H9 (cell line): Measurements from ENCODE around the gene TET2. TPM values are rescaled to one million over a fixed set of nuclear protein-coding genes. Genes with fewer than 3 reads are reported as not detected.

Source experiments
- DNase-seq: peaks from one replicate; pipeline ENCODE4 v3.0.0-alpha.2; 2017
- H2AFZ ChIP-seq: one replicate; pipeline ENCODE4 v1.6.1; 2013; ENCODE audit warnings: mild to moderate bottlenecking, low read length, control low read depth, moderate library complexity
- H2AK5ac ChIP-seq: 2 replicates; pipeline ENCODE4 v1.6.1; 2013; ENCODE audit warnings: low read length, control low read depth, mixed read lengths; ENCODE audit not compliant: insufficient read length
- H2BK120ac ChIP-seq: one replicate; pipeline ENCODE4 v1.6.1; 2013; ENCODE audit warnings: low read depth, mild to moderate bottlenecking, low read length, control low read depth, inconsistent platforms; ENCODE audit not compliant: poor library complexity, severe bottlenecking
- H2BK12ac ChIP-seq: 2 replicates; pipeline ENCODE4 v1.6.1; 2013; ENCODE audit warnings: low read length, control low read depth, mixed read lengths, low read depth; ENCODE audit not compliant: insufficient read length
- H2BK15ac ChIP-seq: 2 replicates; pipeline ENCODE4 v1.6.1; 2013; ENCODE audit warnings: low read depth, low read length, control low read depth
- H2BK20ac ChIP-seq: one replicate; pipeline ENCODE4 v1.6.1; 2013; ENCODE audit warnings: low read depth, mild to moderate bottlenecking, low read length, control low read depth, inconsistent platforms; ENCODE audit not compliant: poor library complexity, severe bottlenecking
- H2BK5ac ChIP-seq: 2 replicates; pipeline ENCODE4 v1.6.1; 2013; ENCODE audit warnings: low read length, control low read depth, mixed read lengths; ENCODE audit not compliant: insufficient read length
- H3K14ac ChIP-seq: 2 replicates; pipeline ENCODE4 v1.6.1; 2013; ENCODE audit warnings: low read length, control low read depth; ENCODE audit not compliant: insufficient read depth
- H3K18ac ChIP-seq: 2 replicates; pipeline ENCODE4 v1.6.1; 2013; ENCODE audit warnings: low read depth, mild to moderate bottlenecking, mixed read lengths, low read length, control low read depth; ENCODE audit not compliant: insufficient read length
- H3K23ac ChIP-seq: 2 replicates; pipeline ENCODE4 v1.6.1; 2013; ENCODE audit warnings: low read length, control low read depth, mixed read lengths, low read depth; ENCODE audit not compliant: insufficient read length
- H3K23me2 ChIP-seq: 2 replicates; pipeline ENCODE4 v1.6.1; 2013; ENCODE audit warnings: low read depth, mild to moderate bottlenecking, mixed read lengths, low read length, control low read depth; ENCODE audit not compliant: insufficient read length, poor library complexity, severe bottlenecking
- H3K27ac ChIP-seq: 2 replicates; pipeline ENCODE4 v1.5.1; 2013; ENCODE audit warnings: low read length, control low read depth, mixed read lengths, low read depth; ENCODE audit not compliant: insufficient read length
- H3K27me3 ChIP-seq: 2 replicates; pipeline ENCODE4 v1.6.1; 2013; ENCODE audit warnings: low read length, control low read depth, inconsistent platforms; ENCODE audit not compliant: insufficient read depth
- H3K4ac ChIP-seq: 2 replicates; pipeline ENCODE4 v1.6.1; 2013; ENCODE audit warnings: low read depth, mild to moderate bottlenecking, control low read depth, inconsistent platforms, low read length, moderate library complexity
- H3K4me1 ChIP-seq: 2 replicates; pipeline ENCODE4 v1.6.1; 2013; ENCODE audit warnings: low read length, control low read depth, inconsistent platforms; ENCODE audit not compliant: insufficient read depth
- H3K4me2 ChIP-seq: 2 replicates; pipeline ENCODE4 v1.6.1; 2013; ENCODE audit warnings: low read length, control low read depth, mixed read lengths; ENCODE audit not compliant: insufficient read length, insufficient read depth
- H3K56ac ChIP-seq: 2 replicates; pipeline ENCODE4 v1.6.1; 2013; ENCODE audit warnings: low read depth, mild to moderate bottlenecking, mixed read lengths, low read length, control low read depth; ENCODE audit not compliant: insufficient read length
- H3K79me1 ChIP-seq: 2 replicates; pipeline ENCODE4 v1.6.1; 2013; ENCODE audit warnings: low read depth, mild to moderate bottlenecking, moderate library complexity, low read length, control low read depth, inconsistent platforms; ENCODE audit not compliant: insufficient read depth, poor library complexity, severe bottlenecking
- H3K79me2 ChIP-seq: 2 replicates; pipeline ENCODE4 v1.6.1; 2013; ENCODE audit warnings: low read length, control low read depth, inconsistent platforms; ENCODE audit not compliant: insufficient read depth
- H3K9ac ChIP-seq: 2 replicates; pipeline ENCODE4 v1.6.1; 2013; ENCODE audit warnings: low read length, control low read depth, mixed read lengths; ENCODE audit not compliant: insufficient read length; ENCODE audit errors: extremely low read depth
- H3K9me3 ChIP-seq: one replicate; pipeline ENCODE4 v1.6.1; 2013; ENCODE audit warnings: low read depth, low read length, inconsistent platforms; ENCODE audit not compliant: control insufficient read depth
- H3T11ph ChIP-seq: one replicate; pipeline ENCODE4 v1.6.1; 2013; ENCODE audit warnings: mild to moderate bottlenecking, low read length, control low read depth, inconsistent platforms
- H4K20me1 ChIP-seq: one replicate; pipeline ENCODE4 v1.6.1; 2013; ENCODE audit not compliant: control insufficient read depth, insufficient read length, insufficient read depth
- H4K5ac ChIP-seq: 2 replicates; pipeline ENCODE4 v1.6.1; 2013; ENCODE audit warnings: low read depth, mild to moderate bottlenecking, mixed read lengths, low read length, control low read depth; ENCODE audit not compliant: insufficient read length
- H4K8ac ChIP-seq: replicated peaks from 2 replicates; pipeline ENCODE4 v1.6.1; 2013; ENCODE audit warnings: low read length, control low read depth, mixed read lengths, low read depth; ENCODE audit not compliant: insufficient read length
- H4K91ac ChIP-seq: 2 replicates; pipeline ENCODE4 v1.6.1; 2013; ENCODE audit warnings: low read depth, mild to moderate bottlenecking, moderate library complexity, mixed read lengths, low read length, control low read depth; ENCODE audit not compliant: insufficient read length
- H3K27ac Mint-ChIP-seq, 3 experiments: 2 replicates in 2 of 3; 3 replicates in 1 of 3; pipeline ENCODE4 v1.8.0; 2020 to 2021; ENCODE audit warnings: mixed read lengths in 3 of 3, mild to moderate bottlenecking in 1 of 3, moderate library complexity in 1 of 3
- H3K27me3 Mint-ChIP-seq: 2 replicates; pipeline ENCODE4 v1.8.0; 2021; ENCODE audit warnings: low read depth, mild to moderate bottlenecking, moderate library complexity, mixed read lengths
- H3K36me3 Mint-ChIP-seq, 3 experiments: 2 replicates in 2 of 3; 3 replicates in 1 of 3; pipeline ENCODE4 v1.8.0; 2020 to 2021; ENCODE audit warnings: low read depth in 3 of 3, mixed read lengths in 3 of 3; ENCODE audit not compliant: insufficient read depth in 1 of 3
- H3K4me1 Mint-ChIP-seq, 2 experiments: 2 replicates each; pipeline ENCODE4 v1.8.0; 2020; ENCODE audit warnings: mixed read lengths in 2 of 2
- H3K4me3 Mint-ChIP-seq, 2 experiments: 2 replicates in 1 of 2; 3 replicates in 1 of 2; pipeline ENCODE4 v1.8.0; 2020 to 2021; ENCODE audit warnings: mild to moderate bottlenecking in 2 of 2, mixed read lengths in 2 of 2, moderate library complexity in 1 of 2
- H3K9me3 Mint-ChIP-seq, 2 experiments: 2 replicates in 1 of 2; 3 replicates in 1 of 2; pipeline ENCODE4 v1.8.0; 2020; ENCODE audit warnings: mild to moderate bottlenecking in 2 of 2, mixed read lengths in 2 of 2, moderate library complexity in 1 of 2
- WGBS: extraction: QIAGEN DNeasy Blood & Tissue Kit; methylation state at CpG from one replicate; pipeline ENCODE4 v1.1.7; 2013; ENCODE audit warnings: missing lambda C conversion rate, low lambda C conversion rate, mixed read lengths; ENCODE audit not compliant: insufficient read length; ENCODE audit errors: extremely low coverage; 5-methylcytosine and 5-hydroxymethylcytosine counted together
- total RNA-seq: library from RNA; stranded (reverse); gene quantifications from 2 replicates; pipeline ENCODE4 v1.2.1, GENCODE V29; 2021
- TF ChIP-seq, protein P1 (sequence below): fragments of 200-600 bp; sonication (generic); conservative IDR thresholded peaks from 3 replicates; pipeline ENCODE4 v1.8.0; 2021; ENCODE audit warnings: antibody characterized with exemption, mild to moderate bottlenecking

The TET2 gene
- total RNA-seq, 1 experiment from 2014 or later = 3.1 TPM

GRCh38 chr4:105206214-105206613 lies 59.5 kb downstream of the TET2 start:
- no peaks in the 10 kb centered on the region for H3K9me3 ChIP-seq
- no peak overlapping the region for H4K91ac ChIP-seq
- no peak overlapping the region for H2AK5ac ChIP-seq
- H3T11ph ChIP-seq = no peak overlapping the region
- Mint-ChIP-seq H3K36me3 (no peaks in the 10 kb centered on the region), H3K9me3 (no peaks in the 10 kb centered on the region), H3K27me3 (no peaks in the 10 kb centered on the region; the same call in 1 of the 2 replicates), H3K4me3 (no peak overlapping the region), H3K4me1 (peaks cover 32 to 36% of the 10 kb centered on the region in 2 experiments), H3K27ac (peak overlapping the region in 2 of 3 experiments; percentile 1 to 7; a peak in 1 of 7 replicates)
- H3K4ac ChIP-seq = no peak overlapping the region
- H3K4me2 ChIP-seq = no peak overlapping the region
- no CpG with 5 or more reads among the region's 3 CpGs for WGBS
- H3K79me2 ChIP-seq = no peaks in the 10 kb centered on the region
- no peak overlapping the region for H3K9ac ChIP-seq
- no peak overlapping the region for H2BK120ac ChIP-seq
- H2AFZ ChIP-seq = no peak overlapping the region
- H2BK20ac ChIP-seq = no peak overlapping the region
- no peak overlapping the region for H4K8ac ChIP-seq
- H3K27me3 ChIP-seq = no peaks in the 10 kb centered on the region
- H3K56ac ChIP-seq = no peak overlapping the region
- H4K20me1 ChIP-seq = no peaks in the 10 kb centered on the region
- TF ChIP-seq, protein P1, sequence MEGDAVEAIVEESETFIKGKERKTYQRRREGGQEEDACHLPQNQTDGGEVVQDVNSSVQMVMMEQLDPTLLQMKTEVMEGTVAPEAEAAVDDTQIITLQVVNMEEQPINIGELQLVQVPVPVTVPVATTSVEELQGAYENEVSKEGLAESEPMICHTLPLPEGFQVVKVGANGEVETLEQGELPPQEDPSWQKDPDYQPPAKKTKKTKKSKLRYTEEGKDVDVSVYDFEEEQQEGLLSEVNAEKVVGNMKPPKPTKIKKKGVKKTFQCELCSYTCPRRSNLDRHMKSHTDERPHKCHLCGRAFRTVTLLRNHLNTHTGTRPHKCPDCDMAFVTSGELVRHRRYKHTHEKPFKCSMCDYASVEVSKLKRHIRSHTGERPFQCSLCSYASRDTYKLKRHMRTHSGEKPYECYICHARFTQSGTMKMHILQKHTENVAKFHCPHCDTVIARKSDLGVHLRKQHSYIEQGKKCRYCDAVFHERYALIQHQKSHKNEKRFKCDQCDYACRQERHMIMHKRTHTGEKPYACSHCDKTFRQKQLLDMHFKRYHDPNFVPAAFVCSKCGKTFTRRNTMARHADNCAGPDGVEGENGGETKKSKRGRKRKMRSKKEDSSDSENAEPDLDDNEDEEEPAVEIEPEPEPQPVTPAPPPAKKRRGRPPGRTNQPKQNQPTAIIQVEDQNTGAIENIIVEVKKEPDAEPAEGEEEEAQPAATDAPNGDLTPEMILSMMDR = no peak
- no peak overlapping the region for H2BK5ac ChIP-seq
- H3K27ac ChIP-seq = no peak overlapping the region
- H3K79me1 ChIP-seq = no peaks in the 10 kb centered on the region
- H3K4me1 ChIP-seq = no peaks in the 10 kb centered on the region; the same call in 1 of the 2 replicates
- DNase-seq = no peak
- no peak overlapping the region for H3K14ac ChIP-seq
- H3K18ac ChIP-seq = no peak overlapping the region
- no peaks in the 10 kb centered on the region for H3K23me2 ChIP-seq
- H2BK15ac ChIP-seq = no peak overlapping the region
- H4K5ac ChIP-seq = no peak overlapping the region
- no peak overlapping the region for H3K23ac ChIP-seq
- H2BK12ac ChIP-seq = no peak overlapping the region
